Body of pancreas (tissue), 4 donors: ENCODE data around the gene MED12L.

ENCODE experiments used
- CTCF ChIP-seq, 7 experiments: fragments of 450-650 bp in 4 of 7; fragments of 200-600 bp in 3 of 7; sonication (generic) in 3 of 7; IDR thresholded peaks; one replicate each; pipeline ENCODE4 v1.5.1; 2016 to 2019; ENCODE audit warnings: antibody characterized with exemption in 7 of 7
- POLR2A ChIP-seq, 3 donors: fragments of 450-650 bp; IDR thresholded peaks; one replicate each; pipeline ENCODE4 v1.6.1; 2016; ENCODE audit warnings: antibody characterized with exemption in 3 of 3, mild to moderate bottlenecking in 2 of 3

- TF ChIP-seq CTCF (IDR thresholded peaks at IDR 0.05) (no peak), POLR2A (IDR thresholded peaks at IDR 0.05) (no peak)
These were observed 218.3 kb downstream of the MED12L start for GRCh38 chr3:151303751-151304150.
